ENCODE results near the gene SLC45A3.

The SLC45A3 gene

DNA sequence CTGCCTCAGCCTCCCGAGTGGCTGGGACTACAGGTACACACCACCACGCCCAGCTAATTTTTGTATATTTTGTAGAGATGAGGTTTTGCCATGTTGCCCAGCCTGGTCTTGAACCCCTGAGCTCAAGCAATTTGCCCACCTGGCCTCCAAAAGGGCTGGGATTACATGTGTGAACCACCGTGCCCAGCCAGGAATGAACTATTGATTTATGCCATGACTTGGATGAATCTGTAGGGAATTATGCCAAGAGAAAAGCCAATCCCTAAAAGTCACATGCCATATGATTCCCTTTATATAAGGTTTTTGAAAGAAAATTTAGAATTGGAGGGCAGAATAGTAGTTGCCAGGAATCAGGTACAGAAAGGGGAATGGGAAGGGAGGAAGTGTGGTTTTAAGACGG lies 19.1 kb upstream of the SLC45A3 start:
- TF ChIP-seq, protein P1, sequence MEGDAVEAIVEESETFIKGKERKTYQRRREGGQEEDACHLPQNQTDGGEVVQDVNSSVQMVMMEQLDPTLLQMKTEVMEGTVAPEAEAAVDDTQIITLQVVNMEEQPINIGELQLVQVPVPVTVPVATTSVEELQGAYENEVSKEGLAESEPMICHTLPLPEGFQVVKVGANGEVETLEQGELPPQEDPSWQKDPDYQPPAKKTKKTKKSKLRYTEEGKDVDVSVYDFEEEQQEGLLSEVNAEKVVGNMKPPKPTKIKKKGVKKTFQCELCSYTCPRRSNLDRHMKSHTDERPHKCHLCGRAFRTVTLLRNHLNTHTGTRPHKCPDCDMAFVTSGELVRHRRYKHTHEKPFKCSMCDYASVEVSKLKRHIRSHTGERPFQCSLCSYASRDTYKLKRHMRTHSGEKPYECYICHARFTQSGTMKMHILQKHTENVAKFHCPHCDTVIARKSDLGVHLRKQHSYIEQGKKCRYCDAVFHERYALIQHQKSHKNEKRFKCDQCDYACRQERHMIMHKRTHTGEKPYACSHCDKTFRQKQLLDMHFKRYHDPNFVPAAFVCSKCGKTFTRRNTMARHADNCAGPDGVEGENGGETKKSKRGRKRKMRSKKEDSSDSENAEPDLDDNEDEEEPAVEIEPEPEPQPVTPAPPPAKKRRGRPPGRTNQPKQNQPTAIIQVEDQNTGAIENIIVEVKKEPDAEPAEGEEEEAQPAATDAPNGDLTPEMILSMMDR (conservative IDR thresholded peaks at IDR 0.05; ENCODE audit: low read length) = no peak
- DNase-seq (ENCODE audit: low read depth) = no peak
- H3K4me3 ChIP-seq (ENCODE audit: low read length) = no peak overlapping the region

DNA sequence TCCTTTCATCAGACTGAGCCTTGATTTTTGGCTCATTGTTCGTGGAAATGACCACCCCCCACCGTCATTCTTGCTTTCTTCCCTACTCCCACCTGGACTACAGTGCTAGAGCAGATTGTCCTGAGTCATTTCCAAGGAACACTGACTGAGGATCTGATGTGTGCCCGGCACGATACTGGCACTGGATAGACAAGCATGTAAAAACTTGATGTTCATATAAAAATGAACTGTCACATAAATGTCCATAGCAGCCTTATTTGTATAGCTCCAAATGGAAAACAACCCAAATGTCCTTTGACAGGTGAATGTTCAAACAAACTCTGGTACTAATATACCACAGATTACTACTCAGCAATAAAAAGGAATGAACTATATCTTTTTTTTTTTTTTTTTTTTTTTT lies 18.6 kb upstream of the SLC45A3 start:
- no peak for DNase-seq (ENCODE audit: low read depth)
- H3K4me3 ChIP-seq (ENCODE audit: low read length) = no peak overlapping the region
- TF ChIP-seq, protein P1 (conservative IDR thresholded peaks at IDR 0.05; ENCODE audit: low read length) = no peak

DNA sequence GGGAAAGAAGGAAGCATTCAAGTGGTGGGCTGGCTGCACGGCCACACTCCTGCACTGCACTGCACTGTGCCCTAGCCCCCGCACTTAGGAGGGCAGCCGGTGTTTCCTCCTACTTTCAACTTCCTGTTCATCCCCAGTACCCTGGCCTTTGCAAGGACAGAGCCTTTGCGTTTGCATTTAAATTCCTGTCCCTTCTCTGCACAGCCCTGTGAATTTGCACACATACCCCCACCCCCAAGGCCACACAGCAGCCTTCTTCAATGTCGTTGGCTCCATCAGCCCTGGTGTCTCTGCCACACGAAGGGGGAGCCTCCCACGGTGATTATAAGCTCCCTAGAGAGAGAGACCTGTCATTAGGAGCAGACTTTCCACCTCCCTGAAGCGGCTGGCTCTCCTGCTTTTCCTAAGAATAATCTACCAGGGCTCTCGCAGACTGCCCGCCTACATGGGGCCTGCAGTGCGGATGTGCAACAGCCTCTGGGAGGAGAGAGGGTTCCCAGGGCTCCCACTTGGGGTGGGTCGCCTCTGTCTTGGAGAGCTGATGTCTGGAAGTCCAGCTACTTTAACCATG lies 13.2 kb upstream of the SLC45A3 start:
- TF ChIP-seq, protein P1 (conservative IDR thresholded peaks at IDR 0.05; ENCODE audit: low read length) = no peak
- DNase-seq (ENCODE audit: low read depth) = no peak
- no peak overlapping the region for H3K4me3 ChIP-seq (ENCODE audit: low read length)

DNA sequence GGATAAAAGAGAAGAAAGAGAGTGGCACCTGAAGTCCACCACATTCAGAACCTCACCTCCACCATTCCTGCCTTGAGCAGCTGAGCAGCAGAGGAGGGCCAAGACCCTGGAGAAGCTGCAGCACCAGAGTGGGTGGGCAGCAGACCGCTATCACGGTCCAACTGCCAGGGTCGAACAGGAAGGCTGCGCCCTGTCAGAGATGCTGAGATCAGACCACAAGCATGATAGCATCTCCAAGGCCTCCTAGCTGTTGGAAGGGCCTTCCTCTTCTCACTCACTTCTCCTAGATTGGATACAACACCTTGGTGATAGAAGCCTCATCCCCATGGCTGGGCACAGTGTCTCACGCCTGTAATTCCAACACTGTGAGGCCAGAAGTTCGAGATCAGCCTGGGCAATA lies 12.1 kb upstream of the SLC45A3 start:
- no peak overlapping the region for H3K4me3 ChIP-seq (ENCODE audit: low read length)
- no peak for DNase-seq (ENCODE audit: low read depth)
- TF ChIP-seq, protein P1 (conservative IDR thresholded peaks at IDR 0.05; ENCODE audit: low read length) = no peak

DNA sequence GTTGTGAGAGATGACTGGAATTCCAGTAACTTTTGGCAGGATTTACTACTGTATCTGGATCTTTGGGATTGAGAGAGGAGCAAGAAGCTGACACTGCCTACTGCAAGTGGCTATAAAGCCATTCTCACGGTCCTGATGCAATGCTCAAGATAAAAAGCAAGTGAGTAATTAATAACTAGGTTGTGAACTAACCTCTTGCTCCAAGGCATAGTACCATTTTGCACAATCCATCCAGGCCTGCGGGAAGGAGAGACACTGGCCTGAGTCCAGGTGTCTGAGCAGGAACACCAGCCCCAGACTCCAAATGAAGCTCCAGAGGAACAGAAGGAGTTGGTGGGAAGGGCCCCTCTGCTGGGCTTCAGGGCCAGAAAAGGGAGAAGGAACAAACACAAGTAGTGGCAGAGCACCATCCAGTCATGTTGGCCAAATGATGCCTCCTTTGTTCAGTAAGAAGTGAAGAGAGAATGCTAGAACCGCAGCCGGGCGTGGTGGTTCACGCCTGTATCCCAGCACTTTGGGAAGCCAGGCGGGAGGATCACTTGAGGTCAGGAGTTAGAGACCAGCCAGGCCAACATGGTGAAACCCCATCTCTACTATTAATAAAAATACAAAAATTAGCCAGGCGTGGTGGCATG lies 9.9 kb upstream of the SLC45A3 start:
- H3K4me3 ChIP-seq (ENCODE audit: low read length) = no peak overlapping the region
- DNase-seq (ENCODE audit: low read depth) = no peak
- TF ChIP-seq, protein P1 (conservative IDR thresholded peaks at IDR 0.05; ENCODE audit: low read length) = no peak

DNA sequence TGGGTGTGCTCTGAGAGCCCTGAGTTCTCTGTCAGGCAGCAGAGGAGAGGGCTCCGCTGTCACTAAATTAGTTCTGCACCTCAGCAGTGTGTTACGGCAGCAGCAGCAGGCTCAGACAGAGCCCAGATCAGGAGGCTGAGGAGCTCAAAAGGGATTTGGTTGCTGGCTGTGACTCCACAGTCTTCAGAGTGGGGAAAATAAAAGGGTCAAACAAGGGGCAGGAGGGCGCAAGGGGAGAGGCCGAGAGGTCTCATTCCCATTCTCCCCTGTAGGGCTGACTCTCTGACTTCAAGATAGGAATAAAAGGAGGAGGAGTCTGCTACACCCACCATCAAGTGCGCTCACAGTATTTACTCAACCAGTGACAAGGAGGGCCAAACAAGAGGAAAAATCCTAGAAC lies 9.2 kb upstream of the SLC45A3 start:
- no peak overlapping the region for H3K4me3 ChIP-seq (ENCODE audit: low read length)
- TF ChIP-seq, protein P1 (conservative IDR thresholded peaks at IDR 0.05; ENCODE audit: low read length) = no peak
- no peak for DNase-seq (ENCODE audit: low read depth)
